Esophagus squamous epithelium (tissue), 4 donors: ENCODE results near the gene KCNB1.

Experiments used
- POLR2A ChIP-seq, 4 donors: fragments of 450-650 bp; IDR thresholded peaks; one replicate each; pipeline ENCODE4 v1.6.1; 2017; ENCODE audit warnings: antibody characterized with exemption in 4 of 4, mild to moderate bottlenecking in 4 of 4, moderate library complexity in 3 of 4
- TF ChIP-seq, protein P1 (sequence below), 6 experiments: fragments of 450-650 bp in 4 of 6; fragments of 200-600 bp in 2 of 6; sonication (generic) in 2 of 6; IDR thresholded peaks; one replicate each; pipeline ENCODE4 v1.5.1; 2016 to 2019; ENCODE audit warnings: antibody characterized with exemption in 6 of 6, mild to moderate bottlenecking in 4 of 6, moderate library complexity in 4 of 6

DNA sequence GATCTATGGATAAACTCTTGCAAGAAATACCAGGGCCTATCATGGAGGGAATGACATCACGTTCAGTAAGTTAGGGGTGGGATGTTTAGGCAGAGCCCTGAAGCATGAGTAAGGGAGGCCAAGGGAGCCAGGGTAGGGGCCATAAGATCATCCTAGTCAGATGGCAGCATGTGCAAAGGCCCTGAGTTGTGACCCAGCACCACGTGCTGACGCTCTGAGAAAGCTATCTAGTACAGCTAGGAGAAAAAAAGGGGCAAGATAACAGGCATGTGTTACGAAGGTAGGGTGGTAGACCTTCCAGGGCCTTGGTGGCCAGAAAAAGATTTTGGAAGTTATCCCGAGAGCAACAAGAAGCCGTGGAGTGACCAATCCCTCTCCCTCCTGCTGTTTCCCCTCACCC, 22.3 kb downstream of the KCNB1 start:
- TF ChIP-seq, protein P1, sequence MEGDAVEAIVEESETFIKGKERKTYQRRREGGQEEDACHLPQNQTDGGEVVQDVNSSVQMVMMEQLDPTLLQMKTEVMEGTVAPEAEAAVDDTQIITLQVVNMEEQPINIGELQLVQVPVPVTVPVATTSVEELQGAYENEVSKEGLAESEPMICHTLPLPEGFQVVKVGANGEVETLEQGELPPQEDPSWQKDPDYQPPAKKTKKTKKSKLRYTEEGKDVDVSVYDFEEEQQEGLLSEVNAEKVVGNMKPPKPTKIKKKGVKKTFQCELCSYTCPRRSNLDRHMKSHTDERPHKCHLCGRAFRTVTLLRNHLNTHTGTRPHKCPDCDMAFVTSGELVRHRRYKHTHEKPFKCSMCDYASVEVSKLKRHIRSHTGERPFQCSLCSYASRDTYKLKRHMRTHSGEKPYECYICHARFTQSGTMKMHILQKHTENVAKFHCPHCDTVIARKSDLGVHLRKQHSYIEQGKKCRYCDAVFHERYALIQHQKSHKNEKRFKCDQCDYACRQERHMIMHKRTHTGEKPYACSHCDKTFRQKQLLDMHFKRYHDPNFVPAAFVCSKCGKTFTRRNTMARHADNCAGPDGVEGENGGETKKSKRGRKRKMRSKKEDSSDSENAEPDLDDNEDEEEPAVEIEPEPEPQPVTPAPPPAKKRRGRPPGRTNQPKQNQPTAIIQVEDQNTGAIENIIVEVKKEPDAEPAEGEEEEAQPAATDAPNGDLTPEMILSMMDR (IDR thresholded peaks at IDR 0.05): no peak
- TF ChIP-seq POLR2A (IDR thresholded peaks at IDR 0.05): no peak
